Ishikawa (cell line): ENCODE measurements around the gene MDFIC.

ENCODE experiments used
- CEBPB ChIP-seq: IDR thresholded peaks from 2 replicates; pipeline ENCODE4 v1.6.1; 2012
- CREB1 ChIP-seq: IDR thresholded peaks from 2 replicates; pipeline ENCODE4 v1.6.1; 2012; ENCODE audit warnings: low read depth
- EGR1 ChIP-seq: IDR thresholded peaks from 2 replicates; pipeline ENCODE4 v1.6.1; 2012
- EP300 ChIP-seq: IDR thresholded peaks from 2 replicates; pipeline ENCODE4 v1.6.1; 2012; ENCODE audit warnings: borderline replicate concordance
- FOXM1 ChIP-seq: IDR thresholded peaks from 2 replicates; pipeline ENCODE4 v1.6.1; 2012; ENCODE audit warnings: low read depth, borderline replicate concordance
- MAX ChIP-seq: IDR thresholded peaks from 2 replicates; pipeline ENCODE4 v1.6.1; 2012
- NFIC ChIP-seq: IDR thresholded peaks from 2 replicates; pipeline ENCODE4 v1.6.1; 2012
- RAD21 ChIP-seq: IDR thresholded peaks from 2 replicates; pipeline ENCODE4 v1.6.1; 2012; ENCODE audit warnings: low read depth
- REST ChIP-seq: IDR thresholded peaks from 2 replicates; pipeline ENCODE4 v1.6.1; 2012; ENCODE audit warnings: low read depth, mild to moderate bottlenecking
- TAF1 ChIP-seq: IDR thresholded peaks from 2 replicates; pipeline ENCODE4 v1.6.1; 2012; ENCODE audit warnings: low read depth, mild to moderate bottlenecking
- TCF12 ChIP-seq: IDR thresholded peaks from 2 replicates; pipeline ENCODE4 v1.6.1; 2012; ENCODE audit warnings: low read depth
- TEAD4 ChIP-seq: IDR thresholded peaks from 2 replicates; pipeline ENCODE4 v1.6.1; 2012
- YY1 ChIP-seq: IDR thresholded peaks from 2 replicates; pipeline ENCODE4 v1.6.1; 2012; ENCODE audit warnings: low read depth
- ZBTB7A ChIP-seq: IDR thresholded peaks from 2 replicates; pipeline ENCODE4 v1.6.1; 2012; ENCODE audit warnings: low read depth
- TF ChIP-seq, protein P1 (sequence below): IDR thresholded peaks from 2 replicates; pipeline ENCODE4 v1.6.1; 2012

MDFIC gene

DNA sequence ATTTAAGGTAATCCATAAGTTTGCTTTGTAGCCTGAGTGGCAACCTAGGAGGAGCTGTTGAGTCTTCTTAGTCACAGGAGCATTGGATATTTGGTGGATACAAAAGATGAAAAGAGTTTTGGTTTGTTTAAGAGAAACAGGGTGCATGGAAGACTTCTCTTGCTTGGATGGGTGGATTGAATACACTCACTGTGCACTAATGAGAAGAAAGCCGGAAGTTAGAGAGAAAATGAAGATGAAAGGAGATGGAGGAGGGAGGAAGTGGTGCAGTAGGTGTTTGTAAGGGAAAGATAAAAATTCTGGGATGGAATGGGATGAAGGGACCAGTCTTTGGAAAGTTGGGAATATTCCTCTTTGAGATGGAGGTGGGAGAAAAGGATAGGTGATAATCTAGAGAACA is 7.7 kb downstream of the MDFIC start:
- TF ChIP-seq CEBPB = no peak
- TF ChIP-seq TEAD4 = no peak
- no peak for TF ChIP-seq EP300
- TF ChIP-seq NFIC = no peak
- TF ChIP-seq TCF12 = no peak
- no peak for TF ChIP-seq REST
- no peak for TF ChIP-seq TAF1
- TF ChIP-seq EGR1 = no peak
- TF ChIP-seq RAD21 = no peak
- no peak for TF ChIP-seq MAX
- TF ChIP-seq YY1 = no peak
- no peak for TF ChIP-seq ZBTB7A
- no peak for TF ChIP-seq FOXM1
- TF ChIP-seq CREB1 = no peak
- TF ChIP-seq, protein P1, sequence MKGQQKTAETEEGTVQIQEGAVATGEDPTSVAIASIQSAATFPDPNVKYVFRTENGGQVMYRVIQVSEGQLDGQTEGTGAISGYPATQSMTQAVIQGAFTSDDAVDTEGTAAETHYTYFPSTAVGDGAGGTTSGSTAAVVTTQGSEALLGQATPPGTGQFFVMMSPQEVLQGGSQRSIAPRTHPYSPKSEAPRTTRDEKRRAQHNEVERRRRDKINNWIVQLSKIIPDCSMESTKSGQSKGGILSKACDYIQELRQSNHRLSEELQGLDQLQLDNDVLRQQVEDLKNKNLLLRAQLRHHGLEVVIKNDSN = no peak

GRCh38 chr7:114930107-114930661 is 8.3 kb downstream of the MDFIC start:
- no peak for TF ChIP-seq FOXM1

- TF ChIP-seq TCF12 = no peak
- no peak for TF ChIP-seq EGR1
- no peak for TF ChIP-seq FOXM1
- TF ChIP-seq TEAD4 = no peak
- TF ChIP-seq EP300 = no peak
- TF ChIP-seq TAF1 = no peak
- TF ChIP-seq CREB1 = no peak
- no peak for TF ChIP-seq NFIC
- TF ChIP-seq YY1 = no peak
- no peak for TF ChIP-seq ZBTB7A
- TF ChIP-seq CEBPB = no peak
- TF ChIP-seq REST = no peak
- TF ChIP-seq MAX = no peak
- TF ChIP-seq, protein P1 = no peak
- TF ChIP-seq RAD21 = no peak
Observed at GRCh38 chr7:114930829-114931655, 9.1 kb downstream of the MDFIC start.

GRCh38 chr7:114931656-114932011 is 9.7 kb downstream of the MDFIC start:
- no peak for TF ChIP-seq FOXM1
- TF ChIP-seq RAD21 = no peak
- no peak for TF ChIP-seq CEBPB
- no peak for TF ChIP-seq NFIC
- TF ChIP-seq REST = no peak
- TF ChIP-seq EGR1 = no peak
- TF ChIP-seq ZBTB7A = no peak
- TF ChIP-seq, protein P1 = no peak
- no peak for TF ChIP-seq YY1

DNA sequence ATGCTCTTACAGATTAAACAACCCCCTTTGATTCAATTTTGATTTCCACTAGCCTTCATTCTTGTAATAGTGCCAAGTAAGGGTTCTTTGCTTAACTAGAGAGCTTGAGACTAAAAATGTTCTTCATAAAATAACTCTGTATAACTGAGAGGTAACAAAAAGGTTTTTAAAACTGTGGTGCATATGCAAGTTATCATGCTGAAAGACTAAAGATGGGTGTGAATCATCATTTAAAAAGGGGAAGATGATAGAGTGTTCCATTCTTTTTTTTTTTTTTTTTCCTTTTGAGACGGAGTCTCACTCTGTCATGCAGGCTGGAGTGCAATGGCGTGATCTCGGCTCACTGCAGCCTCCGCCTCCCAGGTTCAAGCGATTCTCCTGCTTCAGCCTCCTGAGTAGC is 11.1 kb downstream of the MDFIC start:
- TF ChIP-seq, protein P1 = no peak
- TF ChIP-seq EGR1 (no peak), ZBTB7A (no peak), CREB1 (no peak), REST (no peak), MAX (no peak), RAD21 (no peak), TEAD4 (no peak), EP300 (no peak)
